Measurements from ENCODE around the gene KBTBD13.
A peak's percentile ranks its signal among the peaks of the same experiment; 100 is the strongest.

Gene KBTBD13

GRCh38 chr15:65076486-65077290 lies at the start of gene KBTBD13:
KBTBD13 (plus strand) TSS chr15:65076746; CDS start chr15:65076816, 70 bp downstream.
- no peak for DNase-seq

GRCh38 chr15:65026756-65027155 lies 49.8 kb upstream of the KBTBD13 start:
- no peak for DNase-seq

GRCh38 chr15:65027593-65027992 lies 49.0 kb upstream of the KBTBD13 start:
- peak; percentile 43 for DNase-seq

- DNase-seq = no peak
Measured at GRCh38 chr15:65028338-65028737, 48.2 kb upstream of the KBTBD13 start.

GRCh38 chr15:65028921-65029735 lies 47.4 kb upstream of the KBTBD13 start, which contains the start of gene MTFMT:
MTFMT (minus strand) TSS chr15:65029639; CDS start chr15:65029613, 26 bp downstream.
- peak; percentile 91 for DNase-seq

DNA sequence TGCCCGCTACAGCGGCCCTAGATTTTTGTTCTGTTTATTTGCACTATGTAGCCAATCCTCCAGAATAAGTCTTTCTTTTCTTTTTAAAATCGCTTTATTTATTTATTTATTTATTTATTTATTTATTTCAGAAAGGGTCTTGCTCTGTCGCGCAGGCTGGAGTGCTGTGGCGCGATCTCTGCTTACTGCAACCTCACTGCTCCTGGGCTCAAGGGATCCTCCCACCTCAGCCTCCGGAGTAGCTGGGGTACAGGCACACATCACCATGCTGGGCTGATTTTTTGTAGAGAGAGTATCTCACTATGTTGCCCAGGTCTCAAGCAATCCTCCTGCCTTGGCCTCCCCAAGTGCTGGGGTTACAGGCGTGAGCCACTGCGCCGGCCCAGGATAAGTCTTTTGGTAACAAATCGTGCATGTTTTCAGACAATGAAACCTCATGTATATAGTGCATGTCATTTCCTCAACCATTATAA lies 46.8 kb upstream of the KBTBD13 start:
- no peak for DNase-seq

- DNase-seq = peak; percentile 71
Measured at GRCh38 chr15:65032801-65033537, 43.6 kb upstream of the KBTBD13 start.

GRCh38 chr15:65033659-65034269 lies 42.8 kb upstream of the KBTBD13 start:
- DNase-seq = peak; percentile 58

DNA sequence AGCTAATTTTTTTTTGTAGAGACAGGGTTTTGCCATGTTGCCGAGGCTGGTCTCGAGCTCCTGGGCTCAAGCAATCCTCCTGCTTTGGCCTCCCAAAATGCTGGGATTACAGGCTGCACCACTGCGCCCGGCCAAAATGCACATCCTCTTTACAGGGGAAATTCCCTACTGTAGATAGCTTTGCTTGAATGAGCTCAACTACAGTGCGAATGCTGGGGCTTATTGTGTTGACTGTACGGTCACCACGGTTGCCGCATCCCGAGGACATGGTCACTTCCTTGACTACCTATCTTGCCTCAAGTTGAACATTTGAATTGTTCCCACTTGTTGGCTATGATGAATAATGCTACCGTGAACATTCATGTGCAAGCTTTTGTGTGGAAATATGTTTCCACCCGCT lies 41.8 kb upstream of the KBTBD13 start:
- no peak for DNase-seq

GRCh38 chr15:65037309-65037708 lies 39.2 kb upstream of the KBTBD13 start:
- DNase-seq = no peak

GRCh38 chr15:65038428-65038827 lies 38.1 kb upstream of the KBTBD13 start:
- DNase-seq = no peak

DNA sequence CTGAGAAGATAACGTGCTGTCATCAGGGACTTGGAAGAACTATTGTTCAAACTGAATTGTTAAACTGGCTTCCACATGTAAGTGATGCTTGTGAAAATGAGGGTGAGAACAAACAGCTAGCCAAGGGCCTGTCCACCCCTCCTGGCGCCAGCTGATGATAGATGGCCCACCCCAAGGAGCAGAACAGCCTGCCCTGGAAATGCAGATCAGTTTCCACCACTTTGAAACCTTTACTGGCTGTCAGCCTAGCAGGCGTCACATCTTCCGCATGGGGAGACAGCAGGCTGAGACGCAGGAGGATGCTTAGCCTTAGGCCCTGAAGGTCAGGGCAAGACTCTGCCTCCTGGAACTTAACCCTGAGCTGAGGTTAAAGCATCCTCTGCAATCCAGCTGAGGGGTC lies 37.7 kb upstream of the KBTBD13 start:
- DNase-seq = no peak

- no peak for DNase-seq
Measured at GRCh38 chr15:65040461-65040860, 36.1 kb upstream of the KBTBD13 start.

GRCh38 chr15:65041787-65042186 lies 34.8 kb upstream of the KBTBD13 start:
- no peak for DNase-seq

DNA sequence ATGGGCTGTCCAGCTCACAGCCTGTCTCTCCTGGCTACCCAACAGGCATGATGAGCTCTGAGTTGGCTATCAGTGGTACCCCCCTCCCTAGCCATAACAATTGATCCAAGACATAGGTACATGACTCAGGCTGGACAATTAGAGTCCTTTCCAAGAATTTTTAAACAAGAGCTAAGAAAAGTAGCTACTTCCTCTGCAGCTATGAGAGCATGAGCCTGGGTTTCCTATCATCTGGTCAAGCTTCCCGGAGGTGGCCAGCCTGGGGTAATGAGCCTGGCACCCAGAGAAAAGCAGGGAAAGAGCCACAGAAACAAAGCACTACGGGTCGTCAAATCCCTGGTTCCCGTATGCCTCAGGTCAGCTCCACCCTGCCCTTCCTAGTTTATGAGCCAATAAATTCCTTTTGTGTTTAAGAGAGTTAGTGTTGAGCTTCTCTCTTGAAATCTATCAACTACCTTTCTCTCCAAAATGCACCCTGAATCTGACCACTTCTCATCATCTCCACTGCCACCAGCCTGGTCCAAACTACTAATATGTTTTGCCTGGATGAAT lies 33.7 kb upstream of the KBTBD13 start:
- DNase-seq = no peak

DNA sequence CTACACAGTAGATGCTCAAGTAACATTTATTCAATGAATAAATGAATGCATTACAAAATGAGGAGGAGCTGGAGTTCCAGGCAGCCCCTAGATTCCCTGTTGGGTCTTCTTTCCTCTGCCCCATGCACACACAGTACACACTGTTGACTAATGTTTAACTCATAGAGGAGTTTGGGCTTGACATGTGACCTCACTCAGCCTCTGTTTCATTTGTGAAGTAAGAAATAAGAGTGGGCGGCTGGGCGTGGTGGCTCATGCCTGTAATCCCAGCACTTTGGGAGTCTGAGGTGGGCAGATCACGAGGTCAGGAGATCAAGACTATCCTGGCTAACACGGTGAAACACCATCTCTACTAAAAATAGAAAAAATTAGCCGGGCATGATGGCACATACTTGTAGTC lies 32.3 kb upstream of the KBTBD13 start:
- peak; percentile 78 for DNase-seq

DNA sequence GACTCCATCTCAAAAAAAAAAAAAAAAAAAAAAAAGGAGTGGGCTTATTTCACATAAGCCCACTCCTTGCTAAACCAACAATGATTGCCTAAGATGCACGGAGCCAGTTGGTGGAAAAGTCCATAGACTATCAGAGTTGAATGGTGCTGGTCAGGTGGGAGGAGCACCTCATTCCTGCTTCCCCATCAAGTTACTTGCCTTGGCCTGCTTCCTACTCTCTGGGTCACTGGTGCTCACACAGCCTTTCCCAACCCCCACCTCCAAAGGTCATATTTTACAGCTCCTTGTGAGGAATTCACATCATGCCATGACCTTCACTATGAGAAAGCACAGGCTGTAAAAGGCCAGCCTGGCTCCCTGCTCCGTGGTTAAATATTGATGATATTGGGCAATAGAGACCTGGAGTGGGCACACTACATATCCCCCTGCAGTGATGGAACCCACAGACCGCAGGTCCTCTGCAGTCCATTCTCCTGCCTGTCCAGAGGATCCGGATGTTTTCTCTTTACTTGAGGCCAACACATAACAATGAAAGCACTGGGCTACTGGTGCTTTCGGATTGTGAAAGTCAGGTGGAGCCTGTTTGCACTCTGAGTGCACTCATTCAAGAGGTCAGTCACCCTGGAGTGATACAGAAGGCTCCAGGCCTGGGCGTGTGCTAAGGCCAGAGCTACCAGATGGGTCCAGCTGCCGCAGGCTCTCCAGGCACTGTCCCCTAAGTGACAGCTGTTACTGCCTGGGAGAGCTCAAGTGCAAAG lies 31.6 kb upstream of the KBTBD13 start, which contains the start of gene SLC51B:
SLC51B (plus strand) TSS at position 664 of the 758 bp plus-strand sequence. CDS start 4,618 bp downstream, outside the sequence.
- peak; percentile 24 for DNase-seq

GRCh38 chr15:65048241-65048640 lies 28.3 kb upstream of the KBTBD13 start:
- DNase-seq = no peak

GRCh38 chr15:65049418-65049840 lies 27.1 kb upstream of the KBTBD13 start:
- peak; percentile 88 for DNase-seq

- DNase-seq = no peak
Measured at GRCh38 chr15:65050270-65050669, 26.3 kb upstream of the KBTBD13 start.

DNA sequence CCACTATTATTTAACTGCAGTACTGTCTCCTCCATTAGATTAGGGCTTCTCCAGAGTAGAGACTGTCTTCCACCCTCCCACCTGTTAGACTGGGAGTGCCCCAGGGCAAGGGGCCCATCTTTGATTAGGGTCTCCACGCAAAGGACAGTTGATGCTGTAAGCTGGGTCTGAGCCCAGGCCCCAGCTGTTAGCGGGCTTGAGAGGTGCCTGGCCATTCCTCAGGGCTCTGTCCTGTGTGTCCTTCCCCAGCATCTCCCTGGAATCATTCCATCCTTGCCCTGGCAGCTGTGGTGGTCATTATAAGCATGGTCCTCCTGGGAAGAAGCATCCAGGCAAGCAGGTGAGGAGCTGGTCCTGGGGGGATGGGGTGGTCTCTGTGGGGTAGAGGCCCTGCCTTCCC lies 25.3 kb upstream of the KBTBD13 start:
- no peak for DNase-seq
